A549 (cell line): ENCODE measurements around the gene NFE2L2. TPM values are rescaled to one million over a fixed set of nuclear protein-coding genes. Genes with fewer than 3 reads are reported as not detected.

Experiments used
- ATAC-seq, 2 experiments: fragments of 200-7000 bp in 1 of 2; fragments of >200 bp in 1 of 2; cut with Nextera tagmentation in 1 of 2; cut with Tn5 transposase in 1 of 2; 3 replicates each; pipeline versions ENCODE4 v1.8.0 to v1.9.1; 2018 to 2020; ENCODE audit warnings: mild to moderate bottlenecking in 1 of 2, moderate library complexity in 1 of 2
- CTCF ChIA-PET: fragments of 300-600 bp; sonication (Branson Sonifier 250); formaldehyde crosslinking; extraction: SDS; loops from one replicate; lab custom pipeline; 2021; ENCODE audit warnings: antibody characterized with exemption, inconsistent platforms; lab: Yijun Ruan, JAX
- POLR2A ChIA-PET: fragments of 350-600 bp; formaldehyde crosslinking; extraction: SDS; loops from one replicate; lab custom pipeline; 2021; ENCODE audit warnings: antibody characterized with exemption, inconsistent platforms; lab: Yijun Ruan, JAX
- DNase-seq, 2 experiments: peaks; one replicate each; pipeline versions ENCODE4 v3.0.0 to v3.0.0-alpha.2; 2011 to 2016; ENCODE audit warnings: low read depth in 1 of 2, low spot score in 1 of 2
- FAIRE-seq: peaks from 2 replicates; lab custom pipeline; 2011; peaks lifted over from hg19 to GRCh38; lab: Jason Lieb, UNC
- H3K27ac ChIP-seq, 2 experiments: fragments of >200 bp; sonication (Bioruptor Twin); formaldehyde crosslinking; 3 replicates each; pipeline ENCODE4 v1.5.1; 2016 to 2017
- H3K4me1 ChIP-seq: fragments of >200 bp; sonication (Bioruptor Twin); formaldehyde crosslinking; 3 replicates; pipeline ENCODE4 v1.6.1; 2016
- H3K4me2 ChIP-seq: fragments of >200 bp; sonication (Bioruptor Twin); formaldehyde crosslinking; 3 replicates; pipeline ENCODE4 v1.6.1; 2016
- H3K4me3 ChIP-seq: fragments of >200 bp; sonication (Bioruptor Twin); formaldehyde crosslinking; 3 replicates; pipeline ENCODE4 v1.5.1; 2016
- H3K9me3 ChIP-seq: fragments of >200 bp; sonication (Bioruptor Twin); formaldehyde crosslinking; 3 replicates; pipeline ENCODE4 v1.6.1; 2016
- CEBPB ChIP-seq, 2 experiments: fragments of >200 bp in 1 of 2; sonication (Bioruptor Twin) in 1 of 2; formaldehyde crosslinking in 1 of 2; IDR thresholded peaks; 2 replicates each; pipeline ENCODE4 v1.6.1; 2012 to 2016
- CHD2 ChIP-seq: fragments of 150-350 bp; IDR thresholded peaks from 2 replicates; pipeline ENCODE4 v1.6.1; 2014; ENCODE audit warnings: low read length; ENCODE audit not compliant: partially characterized antibody
- CHD4 ChIP-seq: fragments of 200-600 bp; sonication (generic); IDR thresholded peaks from 2 replicates; pipeline ENCODE4 v1.6.1; 2016; ENCODE audit warnings: antibody characterized with exemption, mild to moderate bottlenecking, borderline replicate concordance
- EHF ChIP-seq: fragments of 250-450 bp; sonication (Bioruptor Pico); IDR thresholded peaks from 2 replicates; pipeline ENCODE4 v1.5.0; 2020; ENCODE audit warnings: mild to moderate bottlenecking
- EP300 ChIP-seq, 2 experiments: fragments of >200 bp; sonication (Bioruptor Twin); formaldehyde crosslinking; IDR thresholded peaks; 2 replicates in 1 of 2; 3 replicates in 1 of 2; pipeline ENCODE4 v1.6.1; 2016 to 2017
- FOSB ChIP-seq: fragments of 250-450 bp; sonication (Bioruptor Pico); IDR thresholded peaks from 2 replicates; pipeline ENCODE4 v1.5.0; 2020; ENCODE audit warnings: mild to moderate bottlenecking, moderate library complexity
- FOXS1 ChIP-seq: fragments of 250-450 bp; sonication (Bioruptor Pico); IDR thresholded peaks from 2 replicates; pipeline ENCODE4 v1.5.0; 2020; ENCODE audit warnings: mild to moderate bottlenecking, moderate library complexity
- HEYL ChIP-seq: fragments of 250-450 bp; sonication (Bioruptor Pico); IDR thresholded peaks from 2 replicates; pipeline ENCODE4 v1.8.0; 2021; ENCODE audit warnings: mild to moderate bottlenecking, moderate library complexity
- JUN ChIP-seq, 2 experiments: fragments of >200 bp; sonication (Bioruptor Twin); formaldehyde crosslinking; IDR thresholded peaks; 2 replicates in 1 of 2; 3 replicates in 1 of 2; pipeline ENCODE4 v1.6.1; 2016 to 2017
- JUNB ChIP-seq: fragments of >200 bp; sonication (Bioruptor Twin); formaldehyde crosslinking; IDR thresholded peaks from 2 replicates; pipeline ENCODE4 v1.6.1; 2016
- MAFK ChIP-seq: fragments of 450-650 bp; IDR thresholded peaks from 2 replicates; pipeline ENCODE4 v1.6.1; 2014; ENCODE audit not compliant: partially characterized antibody
- MAZ ChIP-seq: fragments of 150-350 bp; IDR thresholded peaks from 2 replicates; pipeline ENCODE4 v1.6.1; 2014; ENCODE audit warnings: antibody characterized with exemption, low read depth, low read length, borderline replicate concordance
- MYC ChIP-seq: IDR thresholded peaks from 2 replicates; pipeline ENCODE4 v1.6.1; 2012; ENCODE audit warnings: mild to moderate bottlenecking, inconsistent platforms, low read length, improper control_type of control experiment, borderline replicate concordance
- NR3C1 ChIP-seq: fragments of >200 bp; sonication (Bioruptor Twin); formaldehyde crosslinking; IDR thresholded peaks from 3 replicates; pipeline ENCODE4 v1.6.1; 2017
- PHF8 ChIP-seq: fragments of 200-600 bp; sonication (generic); IDR thresholded peaks from 2 replicates; pipeline ENCODE4 v1.6.1; 2016; ENCODE audit warnings: low read depth, mild to moderate bottlenecking, antibody characterized with exemption, moderate library complexity, borderline replicate concordance
- POLR2AphosphoS2 ChIP-seq: conservative IDR thresholded peaks from 2 replicates; pipeline ENCODE4 v1.6.1; 2012; ENCODE audit warnings: low read length, improper control_type of control experiment, inconsistent platforms
- RAD21 ChIP-seq, 2 experiments: fragments of >200 bp in 1 of 2; sonication (Bioruptor Twin) in 1 of 2; formaldehyde crosslinking in 1 of 2; IDR thresholded peaks in 1 of 2; conservative IDR thresholded peaks in 1 of 2; 2 replicates in 1 of 2; 3 replicates in 1 of 2; pipeline ENCODE4 v1.6.1; 2012 to 2018; ENCODE audit warnings: inconsistent platforms in 1 of 2
- RCOR1 ChIP-seq: fragments of 150-350 bp; IDR thresholded peaks from 2 replicates; pipeline ENCODE4 v1.6.1; 2014; ENCODE audit warnings: antibody characterized with exemption, low read length, low read depth
- RNF2 ChIP-seq: fragments of 200-600 bp; sonication (generic); IDR thresholded peaks from 2 replicates; pipeline ENCODE4 v1.6.1; 2016; ENCODE audit warnings: low read depth, mild to moderate bottlenecking, antibody characterized with exemption, moderate library complexity, borderline replicate concordance
- SREBF2 ChIP-seq: fragments of 450-650 bp; IDR thresholded peaks from 2 replicates; pipeline ENCODE4 v1.6.1; 2014; ENCODE audit warnings: mild to moderate bottlenecking, moderate library complexity
- TFCP2L1 ChIP-seq: fragments of 250-450 bp; sonication (Bioruptor Pico); IDR thresholded peaks from 2 replicates; pipeline ENCODE4 v1.5.0; 2021; ENCODE audit warnings: mild to moderate bottlenecking
- ZC3H11A ChIP-seq: fragments of 450-650 bp; IDR thresholded peaks from 2 replicates; pipeline ENCODE4 v1.6.1; 2014; ENCODE audit warnings: antibody characterized with exemption, mild to moderate bottlenecking
- ZNF302 ChIP-seq: fragments of 250-450 bp; sonication (Bioruptor Pico); IDR thresholded peaks from 2 replicates; pipeline ENCODE4 v1.9.0; 2021; ENCODE audit warnings: inconsistent platforms, mild to moderate bottlenecking, moderate library complexity
- ZSCAN20 ChIP-seq: fragments of 250-450 bp; sonication (Bioruptor Pico); IDR thresholded peaks from 2 replicates; pipeline ENCODE4 v1.8.0; 2022; ENCODE audit warnings: mild to moderate bottlenecking, moderate library complexity
- WGBS: methylation state at CpG from one replicate; pipeline ENCODE4 v1.1.6; 2017; ENCODE audit errors: missing lambda C conversion rate; 5-methylcytosine and 5-hydroxymethylcytosine counted together
- polyA plus RNA-seq, 4 experiments: library from polyadenylated mRNA; depleted of rRNA in 3 of 4; stranded (reverse); fragments of >200 nt; fragmentation: RNase III in 1 of 4; extraction: RNeasy Plus Mini Kit Qiagen cat#74134 plus additional on column Dnase treatment in 1 of 4; gene quantifications; 2 replicates in 3 of 4; 3 replicates in 1 of 4; pipeline ENCODE4 v1.2.3, GENCODE V29; 2011 to 2017
- TF ChIP-seq, protein P1 (sequence below): fragments of 250-450 bp; sonication (Bioruptor Pico); IDR thresholded peaks from 2 replicates; pipeline ENCODE4 v1.5.0; 2020; ENCODE audit warnings: low read depth, mild to moderate bottlenecking, moderate library complexity
- TF ChIP-seq, protein P2 (sequence below): IDR thresholded peaks from 2 replicates; pipeline ENCODE4 v1.6.1; 2012
- TF ChIP-seq, protein P3 (sequence below): fragments of 250-450 bp; sonication (Bioruptor Pico); IDR thresholded peaks from 2 replicates; pipeline ENCODE4 v1.5.0; 2021; ENCODE audit warnings: mild to moderate bottlenecking, moderate library complexity, borderline replicate concordance
- TF ChIP-seq, protein P4 (sequence below): fragments of 150-350 bp; IDR thresholded peaks from 2 replicates; pipeline ENCODE4 v1.6.1; 2014; ENCODE audit warnings: low read depth, mild to moderate bottlenecking, low read length
- TF ChIP-seq, protein P5 (sequence below): fragments of 450-650 bp; IDR thresholded peaks from 2 replicates; pipeline ENCODE4 v1.6.1; 2014; ENCODE audit warnings: antibody characterized with exemption
- TF ChIP-seq, protein P6 (sequence below): fragments of >200 bp; sonication (Bioruptor Twin); formaldehyde crosslinking; IDR thresholded peaks from 3 replicates; pipeline ENCODE4 v1.5.1; 2016
- TF ChIP-seq, protein P7 (sequence below): IDR thresholded peaks from 2 replicates; pipeline ENCODE4 v1.6.1; 2012; ENCODE audit warnings: low read depth, borderline replicate concordance

Gene NFE2L2
- polyA plus RNA-seq, 2 of the 4 experiments (the other 2 are of a cell fraction): 65.8 to 146 TPM

DNA sequence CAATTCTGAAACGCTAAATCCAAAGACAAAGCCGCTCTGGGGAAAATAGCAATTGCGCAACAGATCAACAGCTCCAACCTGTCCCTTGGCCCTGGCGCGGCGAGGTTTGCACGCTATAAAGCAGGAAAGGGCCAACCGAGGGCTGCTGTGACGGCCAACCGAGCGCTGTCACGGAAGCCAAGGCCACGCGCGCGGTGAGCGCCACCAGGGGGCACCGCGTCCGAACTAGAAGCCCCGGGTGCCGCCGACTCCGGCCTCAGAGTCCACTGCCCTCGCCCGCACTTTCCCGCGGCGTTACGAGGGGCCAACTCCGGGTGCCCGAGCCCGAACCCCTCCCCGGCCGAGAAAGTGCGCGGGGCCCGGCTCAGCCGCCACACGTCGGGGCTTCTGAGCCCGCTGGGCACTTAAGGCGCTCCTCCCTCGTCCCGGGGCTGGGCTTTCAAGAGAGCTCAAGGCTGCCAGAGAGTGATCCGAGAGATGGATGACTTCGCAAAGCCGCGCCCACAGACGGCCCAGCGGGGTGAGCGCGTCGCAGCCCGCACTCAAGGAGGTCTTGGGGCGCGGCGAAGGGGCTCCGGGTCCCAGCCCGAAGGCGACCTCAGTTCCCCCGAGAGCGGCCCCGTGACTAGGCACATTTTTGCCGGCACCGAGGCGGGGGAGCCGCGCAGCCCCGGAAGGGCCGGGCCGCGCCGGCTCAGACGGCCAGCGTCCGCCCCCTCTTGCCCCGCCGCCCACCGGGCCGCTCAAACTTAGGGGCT lies 897 bp downstream of the NFE2L2 start:
- Histone ChIP-seq H3K4me1 (peaks cover 39% of the 10 kb centered on the region), H3K4me2 (peak overlapping the region; percentile 88), H3K27ac (peak overlapping the region; percentile 99 to 100), H3K9me3 (no peaks in the 10 kb centered on the region), H3K4me3 (peak overlapping the region; percentile 92)
- CTCF ChIA-PET: interaction anchor here (0.5 to 12.5 kb wide), 41 partner anchors 10 to 463 kb away, joined by 3 to 123 read pairs (median 5); no protein-coding TSS in a partner anchor
- FAIRE-seq: no peak
- DNase-seq: peak; percentile 69 to 99
- 1% methylated on average over 12 of the region's 81 CpGs for WGBS
- peak; percentile 65 to 72 for ATAC-seq
- POLR2A ChIA-PET: interaction anchor here (0.6 to 2.9 kb wide), 21 partner anchors 9 to 134 kb away, joined by 3 to 48 read pairs (median 3); partner anchors contain the start of genes AGPS and HNRNPA3
- TF ChIP-seq RCOR1 (no peak), FOXS1 (CRISPR knock-in tag) (no peak), CHD2 (peak; percentile 36), JUN (IDR thresholded peaks at IDR 0.05) (peak; percentile 85 to 95), CHD4 (no peak), RNF2 (no peak), POLR2AphosphoS2 (no peak), ZNF302 (no peak), PHF8 (no peak), ZC3H11A (no peak), HEYL (no peak), JUNB (no peak), TFCP2L1 (CRISPR knock-in tag) (peak; percentile 92), MAFK (peak; percentile 78), SREBF2 (no peak), FOSB (peak; percentile 59; the same call in 1 of the 2 replicates), EHF (CRISPR knock-in tag) (no peak), EP300 (IDR thresholded peaks at IDR 0.05) (peak; percentile 72 to 85; a peak in 3 of 5 replicates), CEBPB (IDR thresholded peaks at IDR 0.05) (peak; percentile 100), MYC (peak; percentile 98), RAD21 (conservative IDR thresholded peaks at IDR 0.05 in 1 of 2, IDR thresholded peaks at IDR 0.05 in 1 of 2) (peak; percentile 63 to 85), NR3C1 (no peak), MAZ (peak; percentile 75; the same call in 1 of the 2 replicates), ZSCAN20 (CRISPR knock-in tag) (no peak)
- TF ChIP-seq, protein P1, sequence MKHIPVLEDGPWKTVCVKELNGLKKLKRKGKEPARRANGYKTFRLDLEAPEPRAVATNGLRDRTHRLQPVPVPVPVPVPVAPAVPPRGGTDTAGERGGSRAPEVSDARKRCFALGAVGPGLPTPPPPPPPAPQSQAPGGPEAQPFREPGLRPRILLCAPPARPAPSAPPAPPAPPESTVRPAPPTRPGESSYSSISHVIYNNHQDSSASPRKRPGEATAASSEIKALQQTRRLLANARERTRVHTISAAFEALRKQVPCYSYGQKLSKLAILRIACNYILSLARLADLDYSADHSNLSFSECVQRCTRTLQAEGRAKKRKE (CRISPR knock-in tag): 0 out of 2 replicates have a peak, but pooled peaks have one; percentile 30
- TF ChIP-seq, protein P2, sequence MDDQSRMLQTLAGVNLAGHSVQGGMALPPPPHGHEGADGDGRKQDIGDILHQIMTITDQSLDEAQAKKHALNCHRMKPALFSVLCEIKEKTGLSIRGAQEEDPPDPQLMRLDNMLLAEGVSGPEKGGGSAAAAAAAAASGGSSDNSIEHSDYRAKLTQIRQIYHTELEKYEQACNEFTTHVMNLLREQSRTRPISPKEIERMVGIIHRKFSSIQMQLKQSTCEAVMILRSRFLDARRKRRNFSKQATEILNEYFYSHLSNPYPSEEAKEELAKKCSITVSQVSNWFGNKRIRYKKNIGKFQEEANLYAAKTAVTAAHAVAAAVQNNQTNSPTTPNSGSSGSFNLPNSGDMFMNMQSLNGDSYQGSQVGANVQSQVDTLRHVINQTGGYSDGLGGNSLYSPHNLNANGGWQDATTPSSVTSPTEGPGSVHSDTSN: peak; percentile 81
- TF ChIP-seq, protein P3, sequence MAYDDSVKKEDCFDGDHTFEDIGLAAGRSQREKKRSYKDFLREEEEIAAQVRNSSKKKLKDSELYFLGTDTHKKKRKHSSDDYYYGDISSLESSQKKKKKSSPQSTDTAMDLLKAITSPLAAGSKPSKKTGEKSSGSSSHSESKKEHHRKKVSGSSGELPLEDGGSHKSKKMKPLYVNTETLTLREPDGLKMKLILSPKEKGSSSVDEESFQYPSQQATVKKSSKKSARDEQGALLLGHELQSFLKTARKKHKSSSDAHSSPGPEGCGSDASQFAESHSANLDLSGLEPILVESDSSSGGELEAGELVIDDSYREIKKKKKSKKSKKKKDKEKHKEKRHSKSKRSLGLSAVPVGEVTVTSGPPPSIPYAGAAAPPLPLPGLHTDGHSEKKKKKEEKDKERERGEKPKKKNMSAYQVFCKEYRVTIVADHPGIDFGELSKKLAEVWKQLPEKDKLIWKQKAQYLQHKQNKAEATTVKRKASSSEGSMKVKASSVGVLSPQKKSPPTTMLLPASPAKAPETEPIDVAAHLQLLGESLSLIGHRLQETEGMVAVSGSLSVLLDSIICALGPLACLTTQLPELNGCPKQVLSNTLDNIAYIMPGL (CRISPR knock-in tag): peak; percentile 85
- TF ChIP-seq, protein P4, sequence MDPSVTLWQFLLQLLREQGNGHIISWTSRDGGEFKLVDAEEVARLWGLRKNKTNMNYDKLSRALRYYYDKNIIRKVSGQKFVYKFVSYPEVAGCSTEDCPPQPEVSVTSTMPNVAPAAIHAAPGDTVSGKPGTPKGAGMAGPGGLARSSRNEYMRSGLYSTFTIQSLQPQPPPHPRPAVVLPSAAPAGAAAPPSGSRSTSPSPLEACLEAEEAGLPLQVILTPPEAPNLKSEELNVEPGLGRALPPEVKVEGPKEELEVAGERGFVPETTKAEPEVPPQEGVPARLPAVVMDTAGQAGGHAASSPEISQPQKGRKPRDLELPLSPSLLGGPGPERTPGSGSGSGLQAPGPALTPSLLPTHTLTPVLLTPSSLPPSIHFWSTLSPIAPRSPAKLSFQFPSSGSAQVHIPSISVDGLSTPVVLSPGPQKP: no peak
- TF ChIP-seq, protein P5, sequence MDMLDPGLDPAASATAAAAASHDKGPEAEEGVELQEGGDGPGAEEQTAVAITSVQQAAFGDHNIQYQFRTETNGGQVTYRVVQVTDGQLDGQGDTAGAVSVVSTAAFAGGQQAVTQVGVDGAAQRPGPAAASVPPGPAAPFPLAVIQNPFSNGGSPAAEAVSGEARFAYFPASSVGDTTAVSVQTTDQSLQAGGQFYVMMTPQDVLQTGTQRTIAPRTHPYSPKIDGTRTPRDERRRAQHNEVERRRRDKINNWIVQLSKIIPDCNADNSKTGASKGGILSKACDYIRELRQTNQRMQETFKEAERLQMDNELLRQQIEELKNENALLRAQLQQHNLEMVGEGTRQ: no peak
- TF ChIP-seq, protein P6, sequence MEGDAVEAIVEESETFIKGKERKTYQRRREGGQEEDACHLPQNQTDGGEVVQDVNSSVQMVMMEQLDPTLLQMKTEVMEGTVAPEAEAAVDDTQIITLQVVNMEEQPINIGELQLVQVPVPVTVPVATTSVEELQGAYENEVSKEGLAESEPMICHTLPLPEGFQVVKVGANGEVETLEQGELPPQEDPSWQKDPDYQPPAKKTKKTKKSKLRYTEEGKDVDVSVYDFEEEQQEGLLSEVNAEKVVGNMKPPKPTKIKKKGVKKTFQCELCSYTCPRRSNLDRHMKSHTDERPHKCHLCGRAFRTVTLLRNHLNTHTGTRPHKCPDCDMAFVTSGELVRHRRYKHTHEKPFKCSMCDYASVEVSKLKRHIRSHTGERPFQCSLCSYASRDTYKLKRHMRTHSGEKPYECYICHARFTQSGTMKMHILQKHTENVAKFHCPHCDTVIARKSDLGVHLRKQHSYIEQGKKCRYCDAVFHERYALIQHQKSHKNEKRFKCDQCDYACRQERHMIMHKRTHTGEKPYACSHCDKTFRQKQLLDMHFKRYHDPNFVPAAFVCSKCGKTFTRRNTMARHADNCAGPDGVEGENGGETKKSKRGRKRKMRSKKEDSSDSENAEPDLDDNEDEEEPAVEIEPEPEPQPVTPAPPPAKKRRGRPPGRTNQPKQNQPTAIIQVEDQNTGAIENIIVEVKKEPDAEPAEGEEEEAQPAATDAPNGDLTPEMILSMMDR: peak; percentile 80
- TF ChIP-seq, protein P7, sequence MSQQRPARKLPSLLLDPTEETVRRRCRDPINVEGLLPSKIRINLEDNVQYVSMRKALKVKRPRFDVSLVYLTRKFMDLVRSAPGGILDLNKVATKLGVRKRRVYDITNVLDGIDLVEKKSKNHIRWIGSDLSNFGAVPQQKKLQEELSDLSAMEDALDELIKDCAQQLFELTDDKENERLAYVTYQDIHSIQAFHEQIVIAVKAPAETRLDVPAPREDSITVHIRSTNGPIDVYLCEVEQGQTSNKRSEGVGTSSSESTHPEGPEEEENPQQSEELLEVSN: peak; percentile 46
